PC-3 (cell line): ENCODE data around the gene ATP5PD. TPM values are rescaled to one million over a fixed set of nuclear protein-coding genes. Genes with fewer than 3 reads are reported as not detected.

ENCODE experiments used
- ATAC-seq: fragments of 200-7000 bp; cut with Tn5 transposase; 2 replicates; pipeline ENCODE4 v1.9.1; 2020; ENCODE audit warnings: mild to moderate bottlenecking, moderate library complexity
- BruUV-seq: library from RNA; stranded (reverse); fragments of 400-500 nt; replicated peaks from 2 replicates; lab custom pipeline; 2021; lab: Mats Ljungman, UMichigan
- CTCF ChIA-PET: fragments of 300-600 bp; sonication (Branson Sonifier 250); formaldehyde crosslinking; loops from one replicate; lab custom pipeline; 2022; ENCODE audit warnings: antibody characterized with exemption; lab: Charles Lee
- POLR2A ChIA-PET: fragments of 300-600 bp; sonication (Branson Sonifier 250); formaldehyde crosslinking; loops from one replicate; lab custom pipeline; 2022; ENCODE audit warnings: antibody characterized with exemption; ENCODE audit not compliant: unreplicated experiment; lab: Charles Lee
- DNase-seq: peaks from one replicate; pipeline ENCODE4 v3.0.0-alpha.2; 2015
- H2AFZ ChIP-seq: fragments of 300-600 bp; sonication (generic); 2 replicates; pipeline ENCODE4 v1.6.0; 2016; ENCODE audit warnings: antibody characterized with exemption, low read length
- H3F3A ChIP-seq: fragments of 300-600 bp; sonication (generic); one replicate; pipeline ENCODE4 v1.6.0; 2017; ENCODE audit warnings: antibody characterized with exemption, low read length, control low read depth, mild to moderate bottlenecking; ENCODE audit not compliant: unreplicated experiment
- H3K27ac ChIP-seq: fragments of 300-600 bp; sonication (generic); 2 replicates; pipeline ENCODE4 v1.5.1; 2016; ENCODE audit warnings: mild to moderate bottlenecking, low read length
- H3K27me3 ChIP-seq: fragments of 300-600 bp; sonication (generic); 2 replicates; pipeline ENCODE4 v1.6.1; 2016; ENCODE audit warnings: low read length, mixed read lengths
- H3K36me3 ChIP-seq: fragments of 300-600 bp; sonication (generic); 2 replicates; pipeline ENCODE4 v1.6.1; 2016; ENCODE audit warnings: low read depth, mixed run types, low read length, mixed read lengths
- H3K4me1 ChIP-seq: fragments of 300-600 bp; sonication (generic); 2 replicates; pipeline ENCODE4 v1.5.1; 2016; ENCODE audit warnings: low read length; ENCODE audit not compliant: insufficient read depth
- H3K4me2 ChIP-seq: fragments of 300-600 bp; sonication (generic); 2 replicates; pipeline ENCODE4 v1.6.0; 2016; ENCODE audit warnings: low read length
- H3K4me3 ChIP-seq: fragments of 300-600 bp; sonication (generic); 2 replicates; pipeline ENCODE4 v1.5.1; 2016; ENCODE audit warnings: mild to moderate bottlenecking, low read length, mixed read lengths
- H3K79me2 ChIP-seq: fragments of 300-600 bp; sonication (generic); 2 replicates; pipeline ENCODE4 v1.6.1; 2017; ENCODE audit warnings: low read length, mixed read lengths
- H3K9ac ChIP-seq: fragments of 300-600 bp; sonication (generic); 2 replicates; pipeline ENCODE4 v1.6.0; 2016; ENCODE audit warnings: mild to moderate bottlenecking, low read length
- H3K9me2 ChIP-seq: fragments of 300-600 bp; sonication (generic); replicated peaks from 2 replicates; pipeline ENCODE4 v1.6.1; 2016; ENCODE audit warnings: mixed run types, low read length, mixed read lengths
- H3K9me3 ChIP-seq: fragments of 300-600 bp; sonication (generic); 2 replicates; pipeline ENCODE4 v1.6.1; 2016; ENCODE audit warnings: low read length, mixed read lengths
- H4K20me1 ChIP-seq: fragments of 300-600 bp; sonication (generic); 2 replicates; pipeline ENCODE4 v1.6.1; 2016; ENCODE audit warnings: low read length, mixed read lengths
- EZH2 ChIP-seq: fragments of 300-600 bp; sonication (generic); IDR thresholded peaks from one replicate; pipeline ENCODE4 v1.6.1; 2017; ENCODE audit warnings: antibody characterized with exemption, mild to moderate bottlenecking, low read length; ENCODE audit not compliant: unreplicated experiment
- EZH2phosphoT487 ChIP-seq: fragments of 300-600 bp; sonication (generic); IDR thresholded peaks from 2 replicates; pipeline ENCODE4 v1.6.1; 2018; ENCODE audit warnings: mild to moderate bottlenecking, antibody characterized with exemption, low read length, borderline replicate concordance
- intact Hi-C: fragments of 100-400 bp; cut with micrococcal nuclease; formaldehyde crosslinking; loops from 2 replicates; pipeline ENCODE4 v1.9.0; 2023
- total RNA-seq: library from RNA; depleted of rRNA; stranded (reverse); fragments of >200 nt; gene quantifications from 2 replicates; pipeline ENCODE4 v1.2.3, GENCODE V29; 2014
- TF ChIP-seq, protein P1 (sequence below): fragments of 300-600 bp; sonication (generic); conservative IDR thresholded peaks from 2 replicates; pipeline ENCODE4 v1.5.1; 2017; ENCODE audit warnings: antibody characterized with exemption, low read depth, mild to moderate bottlenecking, low read length

Gene ATP5PD
- total RNA-seq, 1 experiment from 2014 or later: 361 TPM

DNA sequence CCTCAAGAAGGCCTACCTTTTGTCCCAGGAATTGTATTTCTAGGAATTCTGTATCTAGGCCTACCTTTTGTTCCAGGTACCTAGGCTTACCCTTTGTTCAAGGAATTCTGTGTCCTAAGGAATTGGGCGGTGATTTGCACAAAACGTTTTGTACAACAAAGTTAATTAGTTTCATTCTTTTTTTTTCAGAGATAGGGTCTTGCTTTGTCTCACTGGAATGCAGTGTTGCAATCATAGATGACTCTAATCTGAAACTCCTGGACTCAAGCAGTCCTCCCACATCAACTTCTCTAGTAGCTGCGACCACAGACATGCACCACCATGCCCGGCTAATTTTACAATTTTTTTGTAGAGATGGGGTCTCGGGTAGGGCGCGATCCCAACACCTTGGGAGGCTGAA lies 52.3 kb downstream of the ATP5PD start:
- intact Hi-C loops: no loop called here
- DNase-seq (no peak), ATAC-seq (no peak)
- Histone ChIP-seq H4K20me1 (no peaks in the 10 kb centered on the region), H3K4me1 (peaks cover 11% of the 10 kb centered on the region), H3K9me3 (no peaks in the 10 kb centered on the region), H3K9ac (no peak overlapping the region), H2AFZ (no peak overlapping the region), H3K79me2 (peaks cover 13% of the 10 kb centered on the region), H3F3A (no peaks in the 10 kb centered on the region), H3K27ac (no peak overlapping the region), H3K4me2 (no peak overlapping the region), H3K4me3 (no peak overlapping the region), H3K27me3 (no peaks in the 10 kb centered on the region), H3K9me2 (no peaks in the 10 kb centered on the region), H3K36me3 (peaks cover 7% of the 10 kb centered on the region)
- CTCF ChIA-PET: no interaction called here
- TF ChIP-seq, protein P1, sequence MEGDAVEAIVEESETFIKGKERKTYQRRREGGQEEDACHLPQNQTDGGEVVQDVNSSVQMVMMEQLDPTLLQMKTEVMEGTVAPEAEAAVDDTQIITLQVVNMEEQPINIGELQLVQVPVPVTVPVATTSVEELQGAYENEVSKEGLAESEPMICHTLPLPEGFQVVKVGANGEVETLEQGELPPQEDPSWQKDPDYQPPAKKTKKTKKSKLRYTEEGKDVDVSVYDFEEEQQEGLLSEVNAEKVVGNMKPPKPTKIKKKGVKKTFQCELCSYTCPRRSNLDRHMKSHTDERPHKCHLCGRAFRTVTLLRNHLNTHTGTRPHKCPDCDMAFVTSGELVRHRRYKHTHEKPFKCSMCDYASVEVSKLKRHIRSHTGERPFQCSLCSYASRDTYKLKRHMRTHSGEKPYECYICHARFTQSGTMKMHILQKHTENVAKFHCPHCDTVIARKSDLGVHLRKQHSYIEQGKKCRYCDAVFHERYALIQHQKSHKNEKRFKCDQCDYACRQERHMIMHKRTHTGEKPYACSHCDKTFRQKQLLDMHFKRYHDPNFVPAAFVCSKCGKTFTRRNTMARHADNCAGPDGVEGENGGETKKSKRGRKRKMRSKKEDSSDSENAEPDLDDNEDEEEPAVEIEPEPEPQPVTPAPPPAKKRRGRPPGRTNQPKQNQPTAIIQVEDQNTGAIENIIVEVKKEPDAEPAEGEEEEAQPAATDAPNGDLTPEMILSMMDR: no peak
- TF ChIP-seq EZH2: no peak
- no peak for TF ChIP-seq EZH2phosphoT487
- BruUV-seq: no TSS peak
- POLR2A ChIA-PET: no interaction called here

DNA sequence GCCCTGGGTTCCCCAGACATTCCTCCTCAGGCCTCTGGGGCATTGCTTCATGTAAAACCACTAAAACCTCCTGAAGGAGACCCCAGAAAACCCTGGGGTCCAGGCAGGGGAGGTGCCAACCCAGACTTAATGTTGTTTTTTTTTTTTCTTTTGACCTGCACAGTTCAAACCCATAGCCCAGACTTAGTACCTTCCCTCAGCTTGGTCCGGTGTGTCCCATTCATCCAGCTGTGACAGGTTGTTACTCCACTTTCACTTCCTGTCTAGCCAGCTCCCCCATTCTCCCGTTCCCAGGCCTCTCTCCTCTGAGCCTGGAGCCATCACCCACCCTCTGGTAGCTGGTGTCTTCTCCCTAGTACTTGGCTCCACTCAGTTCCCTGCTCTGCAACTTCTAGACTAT lies 54.5 kb downstream of the ATP5PD start:
- H3K36me3 ChIP-seq: peaks cover 4% of the 10 kb centered on the region; the same call in 1 of the 2 replicates
- peaks cover 20% of the 10 kb centered on the region for H3K4me1 ChIP-seq
- H3K9me3 ChIP-seq: no peaks in the 10 kb centered on the region
- intact Hi-C loops: no loop called here
- peak overlapping the region; percentile 26 for H3K27ac ChIP-seq
- no peaks in the 10 kb centered on the region for H3K27me3 ChIP-seq
- TF ChIP-seq, protein P1: no peak
- no peak for TF ChIP-seq EZH2phosphoT487
- no peak for TF ChIP-seq EZH2
- CTCF ChIA-PET: interaction anchor here (0.5 to 2.1 kb wide), 3 partner anchors 20 to 119 kb away, joined by 3 to 10 read pairs (median 5); partner anchors contain the start of gene HID1
- H3K4me3 ChIP-seq: no peak overlapping the region
- peaks cover 29% of the 10 kb centered on the region for H3K79me2 ChIP-seq
- no peak for ATAC-seq
- H3K9ac ChIP-seq: no peak overlapping the region
- POLR2A ChIA-PET: interaction anchor here (0.6 kb wide), 1 partner anchor 9 kb away, joined by 10 read pairs; no protein-coding TSS in a partner anchor
- no peak overlapping the region for H2AFZ ChIP-seq
- BruUV-seq: no TSS peak
- no peak for DNase-seq
- no peaks in the 10 kb centered on the region for H3F3A ChIP-seq
- H3K9me2 ChIP-seq: no peaks in the 10 kb centered on the region
- H3K4me2 ChIP-seq: peak overlapping the region; percentile 29; the same call in 1 of the 2 replicates
- H4K20me1 ChIP-seq: no peaks in the 10 kb centered on the region

DNA sequence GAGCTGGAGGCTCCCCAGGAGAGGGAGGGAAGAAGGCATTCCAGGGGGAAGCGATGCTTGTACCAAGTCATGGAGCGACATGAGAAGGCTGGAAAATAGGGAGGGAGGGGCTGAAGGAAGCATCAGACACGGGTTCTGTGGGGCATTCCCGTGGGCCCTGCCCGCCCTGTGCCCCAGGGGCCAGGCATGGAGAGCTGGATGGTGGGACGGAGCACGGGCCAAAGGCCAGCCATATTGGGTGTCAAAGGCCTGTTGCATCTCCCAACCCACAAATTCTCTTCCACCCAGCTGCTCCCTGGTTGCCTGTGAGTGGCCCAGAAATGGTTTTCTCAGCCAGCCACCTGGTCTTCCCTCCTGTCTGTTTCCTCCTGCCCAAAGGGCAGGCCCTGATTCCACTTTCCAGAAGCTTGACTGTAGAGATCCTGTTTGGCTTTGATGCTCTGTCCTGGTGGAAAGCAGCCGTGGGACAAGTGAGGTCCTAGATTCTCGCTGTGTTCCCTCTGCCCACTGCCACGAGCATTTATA lies 56.1 kb downstream of the ATP5PD start:
- Histone ChIP-seq H3K27ac (no peak overlapping the region), H3K4me2 (no peak overlapping the region), H2AFZ (no peak overlapping the region), H3K9ac (no peak overlapping the region), H3K79me2 (peaks cover 29% of the 10 kb centered on the region), H4K20me1 (no peaks in the 10 kb centered on the region), H3F3A (peaks cover 4% of the 10 kb centered on the region), H3K4me1 (peaks cover 20% of the 10 kb centered on the region), H3K9me2 (no peaks in the 10 kb centered on the region), H3K27me3 (no peaks in the 10 kb centered on the region), H3K36me3 (peaks cover 4% of the 10 kb centered on the region; the same call in 1 of the 2 replicates), H3K9me3 (no peaks in the 10 kb centered on the region), H3K4me3 (no peak overlapping the region)
- no TSS peak for BruUV-seq
- no peak for DNase-seq
- ChIA-PET POLR2A (no interaction called here), CTCF (interaction anchor here (0.6 to 2.1 kb wide), 2 partner anchors 29 to 280 kb away, joined by 5 to 6 read pairs; partner anchors contain the start of gene MIF4GD)
- no peak for TF ChIP-seq EZH2phosphoT487
- TF ChIP-seq EZH2: no peak
- TF ChIP-seq, protein P1: no peak
- intact Hi-C loops: no loop called here
- ATAC-seq: no peak
